NB4 (cell line): ENCODE results near the gene AMBRA1.

ENCODE experiments used
- POLR2A ChIP-seq: IDR thresholded peaks from 2 replicates; pipeline ENCODE4 v1.6.1; 2011; ENCODE audit warnings: mild to moderate bottlenecking; ENCODE audit not compliant: insufficient read length; ENCODE audit errors: extremely low read depth
- TF ChIP-seq, protein P1 (sequence below): IDR thresholded peaks from one replicate; pipeline ENCODE4 v1.5.1; 2012; ENCODE audit warnings: low read depth, low read length
- TF ChIP-seq, protein P2 (sequence below): IDR thresholded peaks from 2 replicates; pipeline ENCODE4 v1.6.1; 2011; ENCODE audit warnings: low read depth, low read length

DNA sequence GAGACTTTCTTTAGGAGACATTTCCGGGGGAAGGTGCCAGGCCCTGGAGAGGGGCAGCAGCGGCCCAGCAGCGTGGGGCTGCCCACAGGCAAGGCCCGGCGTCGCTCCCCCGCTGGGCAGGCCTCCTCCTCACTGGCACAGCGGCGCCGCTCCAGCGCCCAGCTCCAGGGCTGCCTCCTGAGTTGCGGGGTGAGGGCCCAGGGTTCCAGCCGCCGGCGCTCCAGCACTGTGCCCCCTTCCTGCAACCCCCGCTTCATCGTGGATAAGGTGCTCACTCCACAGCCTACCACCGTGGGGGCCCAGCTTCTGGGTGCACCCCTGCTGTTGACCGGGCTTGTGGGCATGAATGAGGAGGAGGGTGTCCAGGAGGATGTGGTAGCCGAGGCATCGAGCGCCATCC lies 227.6 kb downstream of the AMBRA1 start:
- TF ChIP-seq, protein P1, sequence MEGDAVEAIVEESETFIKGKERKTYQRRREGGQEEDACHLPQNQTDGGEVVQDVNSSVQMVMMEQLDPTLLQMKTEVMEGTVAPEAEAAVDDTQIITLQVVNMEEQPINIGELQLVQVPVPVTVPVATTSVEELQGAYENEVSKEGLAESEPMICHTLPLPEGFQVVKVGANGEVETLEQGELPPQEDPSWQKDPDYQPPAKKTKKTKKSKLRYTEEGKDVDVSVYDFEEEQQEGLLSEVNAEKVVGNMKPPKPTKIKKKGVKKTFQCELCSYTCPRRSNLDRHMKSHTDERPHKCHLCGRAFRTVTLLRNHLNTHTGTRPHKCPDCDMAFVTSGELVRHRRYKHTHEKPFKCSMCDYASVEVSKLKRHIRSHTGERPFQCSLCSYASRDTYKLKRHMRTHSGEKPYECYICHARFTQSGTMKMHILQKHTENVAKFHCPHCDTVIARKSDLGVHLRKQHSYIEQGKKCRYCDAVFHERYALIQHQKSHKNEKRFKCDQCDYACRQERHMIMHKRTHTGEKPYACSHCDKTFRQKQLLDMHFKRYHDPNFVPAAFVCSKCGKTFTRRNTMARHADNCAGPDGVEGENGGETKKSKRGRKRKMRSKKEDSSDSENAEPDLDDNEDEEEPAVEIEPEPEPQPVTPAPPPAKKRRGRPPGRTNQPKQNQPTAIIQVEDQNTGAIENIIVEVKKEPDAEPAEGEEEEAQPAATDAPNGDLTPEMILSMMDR: no peak
- TF ChIP-seq, protein P2, sequence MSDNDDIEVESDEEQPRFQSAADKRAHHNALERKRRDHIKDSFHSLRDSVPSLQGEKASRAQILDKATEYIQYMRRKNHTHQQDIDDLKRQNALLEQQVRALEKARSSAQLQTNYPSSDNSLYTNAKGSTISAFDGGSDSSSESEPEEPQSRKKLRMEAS: no peak
- TF ChIP-seq POLR2A: no peak
